Measurements from ENCODE around the gene PRSS36.
"Not testable (repeated sequence)": the region's sequence is repeated elsewhere in the genome, so short reads cannot be mapped to it uniquely, and the experiment has no call there.

PRSS36 gene

DNA sequence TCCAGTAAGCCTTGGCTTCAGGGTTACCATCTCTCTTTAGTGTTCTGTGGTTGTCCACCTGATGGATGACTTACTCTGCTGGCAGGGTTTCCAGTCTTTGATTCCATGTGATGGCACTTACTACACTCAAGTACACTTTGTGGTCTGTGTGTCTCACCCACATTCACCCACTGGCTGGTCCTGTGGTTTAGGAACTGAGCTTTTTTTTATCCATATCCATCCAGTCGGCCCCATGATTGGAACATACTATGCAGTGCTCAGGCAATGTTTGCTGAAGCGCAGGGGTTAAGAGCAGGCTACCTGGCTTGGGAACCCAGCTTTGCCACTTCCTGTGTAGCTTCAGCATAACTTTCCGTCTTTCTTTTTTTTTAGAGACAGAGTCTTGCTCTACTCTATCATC, 27.3 kb upstream of the PRSS36 start:
- CTCF ChIA-PET: interaction anchor here (0.8 to 4.8 kb wide), 5 partner anchors 17 to 205 kb away, joined by 3 to 24 read pairs (median 4); no protein-coding TSS in a partner anchor
- no peak for DNase-seq (ENCODE audit: extremely low spot score)
- POLR2A ChIA-PET: interaction anchor here (0.7 kb wide), 1 partner anchor 29 kb away, joined by 6 read pairs; no protein-coding TSS in a partner anchor
- TF ChIP-seq, protein P1, sequence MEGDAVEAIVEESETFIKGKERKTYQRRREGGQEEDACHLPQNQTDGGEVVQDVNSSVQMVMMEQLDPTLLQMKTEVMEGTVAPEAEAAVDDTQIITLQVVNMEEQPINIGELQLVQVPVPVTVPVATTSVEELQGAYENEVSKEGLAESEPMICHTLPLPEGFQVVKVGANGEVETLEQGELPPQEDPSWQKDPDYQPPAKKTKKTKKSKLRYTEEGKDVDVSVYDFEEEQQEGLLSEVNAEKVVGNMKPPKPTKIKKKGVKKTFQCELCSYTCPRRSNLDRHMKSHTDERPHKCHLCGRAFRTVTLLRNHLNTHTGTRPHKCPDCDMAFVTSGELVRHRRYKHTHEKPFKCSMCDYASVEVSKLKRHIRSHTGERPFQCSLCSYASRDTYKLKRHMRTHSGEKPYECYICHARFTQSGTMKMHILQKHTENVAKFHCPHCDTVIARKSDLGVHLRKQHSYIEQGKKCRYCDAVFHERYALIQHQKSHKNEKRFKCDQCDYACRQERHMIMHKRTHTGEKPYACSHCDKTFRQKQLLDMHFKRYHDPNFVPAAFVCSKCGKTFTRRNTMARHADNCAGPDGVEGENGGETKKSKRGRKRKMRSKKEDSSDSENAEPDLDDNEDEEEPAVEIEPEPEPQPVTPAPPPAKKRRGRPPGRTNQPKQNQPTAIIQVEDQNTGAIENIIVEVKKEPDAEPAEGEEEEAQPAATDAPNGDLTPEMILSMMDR (IDR thresholded peaks at IDR 0.05; ENCODE audit: control extremely low read depth, extremely low read depth, low read depth, missing control alignments): no peak

DNA sequence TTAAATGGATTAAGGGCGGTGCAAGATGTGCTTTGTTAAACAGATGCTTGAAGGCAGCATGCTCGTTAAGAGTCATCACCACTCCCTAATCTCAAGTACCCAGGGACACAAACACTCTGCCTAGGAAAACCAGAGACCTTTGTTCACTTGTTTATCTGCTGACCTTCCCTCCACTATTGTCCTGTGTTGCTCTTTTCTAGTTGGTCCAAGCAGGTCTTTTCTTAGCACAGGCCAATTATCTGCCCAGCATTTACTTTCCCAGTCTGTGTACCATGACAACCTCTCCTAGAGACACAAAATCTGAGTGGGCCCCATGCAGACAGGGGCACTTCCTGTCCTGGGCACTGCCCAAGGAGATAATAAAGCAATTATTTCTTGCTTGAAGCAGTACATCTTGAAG, 20.2 kb upstream of the PRSS36 start:
- DNase-seq (ENCODE audit: extremely low spot score); POLR2A ChIA-PET; CTCF ChIA-PET: not testable (repeated sequence)

DNA sequence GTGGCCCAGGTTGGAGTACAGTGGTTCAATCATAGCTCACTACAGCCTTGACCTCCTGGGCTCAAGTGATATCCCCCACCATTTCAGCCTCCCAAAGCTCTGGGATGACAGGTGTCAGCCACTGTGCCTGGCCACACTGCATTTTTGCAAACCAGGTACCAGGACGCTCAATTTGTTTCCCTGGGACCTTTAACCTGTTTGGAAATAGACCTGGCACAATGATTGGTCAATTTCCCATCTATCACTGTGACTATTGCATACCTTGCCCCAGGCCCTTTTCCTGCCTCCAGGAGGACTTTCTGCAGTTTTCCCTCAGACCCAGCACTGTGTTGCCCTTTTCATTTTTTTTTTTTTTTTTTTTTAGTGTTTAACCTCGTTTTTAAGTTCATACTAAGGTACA, 19.0 kb upstream of the PRSS36 start:
- DNase-seq (ENCODE audit: extremely low spot score): no peak
- TF ChIP-seq, protein P1 (IDR thresholded peaks at IDR 0.05; ENCODE audit: control extremely low read depth, extremely low read depth, low read depth, missing control alignments): no peak
- POLR2A ChIA-PET: no interaction called here
- CTCF ChIA-PET: interaction anchor here (0.9 kb wide), 1 partner anchor 191 kb away, joined by 3 read pairs; no protein-coding TSS in a partner anchor

- TF ChIP-seq, protein P1 (IDR thresholded peaks at IDR 0.05; ENCODE audit: control extremely low read depth, extremely low read depth, low read depth, missing control alignments): no peak
- CTCF ChIA-PET: interaction anchor here (0.6 to 5.3 kb wide), 3 partner anchors 8 to 238 kb away, joined by 3 to 21 read pairs (median 3); no protein-coding TSS in a partner anchor
- POLR2A ChIA-PET: no interaction called here
- DNase-seq (ENCODE audit: extremely low spot score): no peak
Measured at GRCh38 chr16:31167315-31167714, 17.4 kb upstream of the PRSS36 start.

GRCh38 chr16:31157136-31157535, 7.3 kb upstream of the PRSS36 start:
- DNase-seq (ENCODE audit: extremely low spot score): peak; percentile 20
- ChIA-PET POLR2A (interaction anchor here (0.6 to 3.3 kb wide), 4 partner anchors 9 to 71 kb away, joined by 3 to 11 read pairs (median 4); partner anchors contain the start of genes FUS and KAT8), CTCF (interaction anchor here (0.9 to 8.4 kb wide), 12 partner anchors 9 to 312 kb away, joined by 3 to 60 read pairs (median 4); partner anchors contain the start of gene PRSS8)
- TF ChIP-seq, protein P1 (IDR thresholded peaks at IDR 0.05; ENCODE audit: control extremely low read depth, extremely low read depth, low read depth, missing control alignments): no peak

DNA sequence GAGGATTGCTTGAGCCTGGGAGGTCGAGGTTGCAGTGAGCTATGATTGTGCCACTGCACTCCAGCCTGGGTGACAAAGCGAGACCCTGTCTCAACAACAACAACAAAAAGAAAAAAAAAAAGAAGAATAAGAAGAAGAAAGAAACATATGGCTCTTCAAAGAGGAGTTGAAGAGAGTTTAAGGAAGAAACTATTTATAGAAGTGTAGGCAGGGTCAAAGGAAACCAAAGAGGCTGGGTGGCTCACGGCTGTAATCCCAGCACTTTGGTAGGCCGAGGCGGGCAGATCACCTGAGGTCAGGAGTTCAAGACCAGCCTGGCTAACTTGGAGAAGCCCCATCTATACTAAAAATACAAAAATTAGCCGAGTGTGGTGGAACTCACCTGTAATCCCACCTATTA, 1.1 kb upstream of the PRSS36 start:
- ChIA-PET CTCF (interaction anchor here (1.2 to 2.2 kb wide), 2 partner anchors 8 to 11 kb away, joined by 3 to 10 read pairs; no protein-coding TSS in a partner anchor), POLR2A (interaction anchor here (1.4 kb wide), 1 partner anchor 29 kb away, joined by 7 read pairs; the partner anchor contains the start of gene FUS)

GRCh38 chr16:31149332-31149731, 534 bp downstream of the PRSS36 start:
- TF ChIP-seq, protein P1 (IDR thresholded peaks at IDR 0.05; ENCODE audit: control extremely low read depth, extremely low read depth, low read depth, missing control alignments): no peak
- POLR2A ChIA-PET: no interaction called here
- CTCF ChIA-PET: interaction anchor here (1.1 kb wide), 1 partner anchor 11 kb away, joined by 4 read pairs; no protein-coding TSS in a partner anchor
- no peak for DNase-seq (ENCODE audit: extremely low spot score)

More for the DNA sequence above, 1.1 kb upstream of the PRSS36 start:
- not testable (repeated sequence) for DNase-seq (ENCODE audit: extremely low spot score)
